GM18951 (cell line): ENCODE measurements around the gene GJC1.

Source experiments
- POLR2A ChIP-seq: IDR thresholded peaks from 4 replicates; pipeline ENCODE4 v1.6.1; 2011; ENCODE audit warnings: mild to moderate bottlenecking; ENCODE audit not compliant: insufficient read length, insufficient read depth; ENCODE audit errors: extremely low read depth
- in situ Hi-C: fragments of 300-500 bp; cut with MboI; formaldehyde crosslinking; loops from one replicate; pipeline ENCODE4 v1.12.0; 2022; ENCODE audit warnings: low sequenced_read_pairs, mixed read lengths, inconsistent platforms; ENCODE audit not compliant: unreplicated experiment

GJC1 gene

GRCh38 chr17:44862278-44862914, 32.3 kb upstream of the GJC1 start:
- in situ Hi-C loops: loop anchor here (5.0 kb wide), 1 partner anchor 90 kb away; no protein-coding TSS in a partner anchor

DNA sequence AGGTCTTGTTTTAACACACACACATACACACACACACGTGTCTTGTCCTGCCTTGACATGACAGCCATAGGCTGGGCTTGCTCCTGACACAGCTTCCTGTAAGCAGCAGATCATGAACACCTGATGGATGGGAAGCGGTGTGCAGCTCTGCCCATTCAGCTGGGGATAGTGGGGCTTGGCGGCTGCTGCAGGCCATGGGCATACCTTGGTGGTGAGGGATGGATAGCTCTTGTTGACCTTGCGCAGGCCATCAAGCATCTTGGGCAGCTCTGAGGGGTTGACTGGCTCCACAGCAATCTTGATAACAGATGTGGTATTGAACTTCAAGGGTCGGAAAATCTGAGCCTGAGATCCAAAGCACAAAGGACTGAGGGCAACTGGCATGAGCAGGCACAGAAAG, 29.6 kb upstream of the GJC1 start:
- TF ChIP-seq POLR2A: no peak
- in situ Hi-C loops: loop anchor here (5.0 kb wide), 1 partner anchor 87 kb away; no protein-coding TSS in a partner anchor

More at GRCh38 chr17:44862278-44862914, 32.3 kb upstream of the GJC1 start:
- TF ChIP-seq POLR2A: no peak

DNA sequence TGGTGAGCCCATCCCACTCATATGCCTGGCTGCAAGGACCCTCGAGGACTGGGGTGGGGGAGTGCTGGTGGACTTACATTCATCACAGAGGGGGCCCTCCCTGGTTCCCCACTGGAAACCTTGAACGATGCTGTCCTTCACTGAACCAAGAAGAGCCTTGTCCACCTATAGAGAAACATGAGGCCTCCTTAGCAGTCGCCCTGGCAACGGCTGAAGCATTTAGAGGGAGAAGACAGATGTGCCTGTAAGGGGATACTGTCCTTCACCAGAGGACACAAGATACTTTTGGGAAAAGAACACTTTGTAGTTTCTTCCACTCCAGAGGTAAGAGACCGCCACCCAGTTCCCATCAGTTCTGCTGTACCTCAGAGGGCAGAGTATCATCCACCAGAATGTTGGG, 24.1 kb upstream of the GJC1 start:
- in situ Hi-C loops: no loop called here
- no peak for TF ChIP-seq POLR2A

DNA sequence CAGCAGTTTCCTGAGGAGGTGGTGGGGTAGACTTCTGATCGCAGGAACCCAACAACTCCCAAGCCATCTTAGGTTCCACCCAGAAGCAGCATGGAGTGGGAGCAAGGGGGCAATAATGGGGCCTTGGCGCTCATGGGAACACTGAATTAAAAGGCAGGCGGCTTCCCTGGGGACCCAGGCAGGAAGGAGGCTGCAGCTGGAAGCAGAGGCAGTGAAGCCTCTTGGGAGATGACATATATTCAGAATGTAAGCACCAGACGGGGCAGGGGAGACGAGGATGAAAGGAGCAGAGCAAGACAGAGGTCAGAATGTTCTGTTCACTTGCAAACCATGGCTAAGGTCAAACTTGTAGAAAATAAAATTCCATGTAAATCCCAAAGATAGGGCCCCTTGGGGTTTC, 20.5 kb upstream of the GJC1 start:
- in situ Hi-C loops: no loop called here
- no peak for TF ChIP-seq POLR2A

- no peak for TF ChIP-seq POLR2A
- in situ Hi-C loops: no loop called here
Observed at GRCh38 chr17:44850025-44850424, 19.9 kb upstream of the GJC1 start.

DNA sequence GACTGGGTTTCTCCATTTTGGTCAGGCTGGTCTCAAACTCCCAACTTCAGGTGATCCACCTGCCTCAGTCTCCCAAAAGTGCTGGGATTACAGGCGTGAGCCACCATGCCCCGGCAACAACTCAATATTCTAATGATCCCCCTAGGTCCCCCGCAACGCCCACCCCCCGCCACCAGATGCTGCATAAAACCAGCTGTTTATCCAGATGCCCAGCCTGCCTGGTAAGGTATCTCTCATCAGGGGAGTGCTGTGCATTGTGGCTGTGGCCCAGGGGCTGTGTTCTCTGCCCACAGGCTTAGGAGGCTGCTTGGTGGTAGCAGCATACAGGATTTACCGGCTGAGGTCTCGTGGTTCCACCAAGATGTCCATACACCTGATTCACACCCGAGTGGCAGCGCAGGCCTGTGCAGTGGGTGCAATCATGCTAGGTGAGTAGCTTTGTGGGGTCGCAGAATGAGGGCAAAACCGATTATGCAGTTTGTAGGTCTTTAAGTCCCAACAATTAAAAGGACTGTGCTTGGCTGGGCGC, 18.9 kb upstream of the GJC1 start:
- in situ Hi-C loops: no loop called here
- no peak for TF ChIP-seq POLR2A

DNA sequence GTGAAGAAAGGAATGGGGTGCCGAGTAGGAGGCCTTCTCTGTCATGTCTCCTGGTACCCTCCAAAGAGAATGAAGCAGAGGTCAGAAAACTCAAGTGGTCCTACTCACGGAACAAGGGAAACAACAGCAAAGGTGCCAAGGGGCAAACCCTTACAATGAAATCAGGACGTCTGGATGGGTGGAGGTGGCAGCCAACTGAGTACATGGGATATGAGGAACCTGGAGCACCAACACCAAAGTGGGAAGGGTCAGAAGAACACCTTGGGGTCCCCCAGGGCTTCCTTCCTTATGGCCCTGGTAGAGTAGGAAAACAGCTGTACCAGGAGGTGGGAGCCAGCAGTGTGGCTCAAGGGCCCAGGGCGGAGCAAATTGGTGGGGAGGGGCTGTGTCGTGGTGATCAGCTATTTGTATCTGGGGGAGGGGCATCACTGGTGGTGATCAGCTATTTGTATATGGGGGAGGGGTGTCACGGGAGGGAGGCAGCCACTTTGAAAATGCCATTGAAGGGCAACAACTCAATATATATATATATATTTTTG, 18.2 kb upstream of the GJC1 start:
- in situ Hi-C loops: no loop called here

DNA sequence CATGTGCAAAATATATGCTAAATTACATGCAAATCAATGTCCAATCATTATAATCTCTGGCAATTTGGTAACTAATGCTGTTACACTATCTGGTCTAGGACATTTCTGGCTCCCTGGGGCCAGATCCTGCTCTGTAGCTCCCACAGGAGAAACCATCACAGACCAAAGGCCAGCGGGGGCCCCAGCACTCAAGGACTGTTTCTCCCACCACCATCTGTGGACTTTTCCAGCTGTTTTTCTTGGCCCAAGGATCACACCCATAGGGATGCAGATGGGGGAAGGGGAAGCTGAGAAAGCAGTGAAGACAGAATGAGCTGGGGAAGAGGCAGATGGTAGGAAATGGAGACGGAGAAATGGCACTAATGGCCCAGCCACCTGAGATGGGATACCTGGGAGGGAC, 17.5 kb upstream of the GJC1 start, which contains the start of gene HIGD1B:
TSS of gene HIGD1B (plus strand) at position 298 of the 400 bp plus-strand sequence. CDS start 270 bp downstream, outside the sequence.
- in situ Hi-C loops: no loop called here
- no peak for TF ChIP-seq POLR2A

More for the DNA sequence above, 18.2 kb upstream of the GJC1 start:
- TF ChIP-seq POLR2A: no peak

GRCh38 chr17:44846206-44846605, 16.1 kb upstream of the GJC1 start:
- in situ Hi-C loops: no loop called here
- TF ChIP-seq POLR2A: no peak

- in situ Hi-C loops: no loop called here
- no peak for TF ChIP-seq POLR2A
Observed at GRCh38 chr17:44844390-44844830, 14.3 kb upstream of the GJC1 start.

DNA sequence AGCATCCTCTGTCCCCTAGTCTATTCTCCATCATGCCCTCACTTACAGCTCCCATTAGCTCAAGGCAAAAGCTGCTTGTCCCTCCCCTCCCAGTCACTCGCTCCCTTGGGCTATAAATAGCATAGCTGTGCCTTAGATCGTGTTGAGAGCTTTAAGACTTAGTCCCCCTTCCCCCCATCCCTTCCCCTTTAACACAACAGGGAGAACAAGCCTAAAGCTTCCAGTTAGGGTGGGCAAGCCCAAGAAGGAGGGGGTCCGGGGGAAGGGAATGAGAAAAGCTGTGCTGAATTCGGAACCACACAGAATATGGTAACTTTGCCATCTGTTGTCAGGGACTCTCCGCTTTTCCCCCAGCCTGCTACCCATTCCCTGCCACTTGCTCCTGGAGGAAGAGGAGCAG, 12.7 kb upstream of the GJC1 start:
- in situ Hi-C loops: no loop called here
- no peak for TF ChIP-seq POLR2A

DNA sequence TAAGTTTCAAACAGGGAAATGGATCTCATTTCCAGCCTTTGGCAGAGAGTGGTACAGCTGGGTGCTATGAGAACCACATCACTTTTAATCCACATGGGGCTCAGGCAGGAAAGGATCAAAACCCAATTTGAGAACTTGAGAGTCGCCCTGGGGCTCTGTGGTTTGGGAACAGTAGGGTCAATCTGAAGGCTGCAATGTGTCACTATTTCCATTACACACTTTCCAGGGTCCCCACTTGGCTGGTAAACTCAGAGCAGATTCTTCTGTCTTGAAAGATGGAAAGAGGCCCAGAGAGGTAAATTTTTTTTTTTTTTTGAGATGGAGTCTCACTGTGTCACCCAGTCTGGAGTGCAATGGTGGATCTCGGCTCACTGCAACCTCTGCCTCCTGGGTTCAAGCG, 10.8 kb upstream of the GJC1 start:
- TF ChIP-seq POLR2A: no peak
- in situ Hi-C loops: no loop called here

GRCh38 chr17:44840274-44840673, 10.2 kb upstream of the GJC1 start:
- in situ Hi-C loops: no loop called here
- no peak for TF ChIP-seq POLR2A

GRCh38 chr17:44837196-44837595, 7.1 kb upstream of the GJC1 start:
- in situ Hi-C loops: no loop called here
- TF ChIP-seq POLR2A: no peak
